Activated naive CD4-positive, alpha-beta T cell treated with anti-CD3 and anti-CD28 coated beads for 36 hours (primary cell): Measurements from ENCODE around the gene ACOX2. TPM values are rescaled to one million over a fixed set of nuclear protein-coding genes. Genes with fewer than 3 reads are reported as not detected.
A peak's percentile ranks its signal among the peaks of the same experiment; 100 is the strongest.
"Not testable (repeated sequence)": the region's sequence is repeated elsewhere in the genome, so short reads cannot be mapped to it uniquely, and the experiment has no call there.

Experiments used
- CTCF ChIA-PET: fragments of 350-600 bp; sonication (Branson Sonifier 250); formaldehyde crosslinking; loops from one replicate; lab custom pipeline; 2021; ENCODE audit warnings: antibody characterized with exemption; lab: Charles Lee
- DNase-seq: peaks from one replicate; pipeline ENCODE4 v3.0.0-alpha.2; 2020
- H3K27ac Mint-ChIP-seq: one replicate; pipeline ENCODE4 v1.8.0; 2021; ENCODE audit warnings: mild to moderate bottlenecking, mixed read lengths
- H3K27me3 Mint-ChIP-seq: one replicate; pipeline ENCODE4 v1.8.0; 2021; ENCODE audit warnings: low read depth, mixed read lengths
- H3K36me3 Mint-ChIP-seq: one replicate; pipeline ENCODE4 v1.8.0; 2021; ENCODE audit warnings: low read depth, mixed read lengths
- H3K4me1 Mint-ChIP-seq: one replicate; pipeline ENCODE4 v1.8.0; 2021; ENCODE audit warnings: low read depth, mixed read lengths
- H3K4me3 Mint-ChIP-seq: one replicate; pipeline ENCODE4 v1.8.0; 2021; ENCODE audit warnings: mild to moderate bottlenecking, moderate library complexity, mixed read lengths
- H3K9me3 Mint-ChIP-seq: one replicate; pipeline ENCODE4 v1.8.0; 2021; ENCODE audit warnings: mixed read lengths
- intact Hi-C: fragments of 100-400 bp; cut with micrococcal nuclease; formaldehyde crosslinking; loops from one replicate; pipeline ENCODE4 v1.15.1; 2023
- total RNA-seq, 2 experiments: library from RNA; stranded (reverse); gene quantifications; one replicate each; pipeline ENCODE4 v1.2.3, GENCODE V29; 2021

Gene ACOX2
- total RNA-seq, 2 experiments from 2014 or later, result not detected

DNA sequence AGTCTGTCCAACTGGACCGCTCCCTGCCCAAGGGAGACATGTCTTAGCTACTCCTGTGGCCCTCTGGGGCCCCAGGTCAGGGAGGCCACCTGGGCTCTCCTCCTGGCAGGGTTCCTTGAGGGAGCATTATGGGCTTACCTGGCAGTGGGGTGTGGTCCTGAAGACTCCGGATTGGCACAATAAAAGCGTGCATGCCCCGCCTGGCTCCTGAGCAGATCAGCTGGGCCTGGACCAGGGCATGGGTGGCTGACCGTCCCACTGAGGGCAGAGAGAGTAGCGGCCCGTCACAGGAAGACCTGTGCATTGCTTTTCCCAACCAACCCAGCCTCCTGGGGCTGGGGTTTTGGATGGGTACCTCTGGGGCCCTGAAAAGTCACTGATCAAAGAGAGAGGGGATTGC is 5.4 kb downstream of the ACOX2 start:
- H3K27ac Mint-ChIP-seq, result no peak overlapping the region
- intact Hi-C loops, result loop anchor here (5.0 kb wide), 1 partner anchor 524 kb away; the partner anchor contains the start of gene FLNB
- H3K4me1 Mint-ChIP-seq, result peaks cover 10% of the 10 kb centered on the region
- no peaks in the 10 kb centered on the region for H3K9me3 Mint-ChIP-seq
- H3K4me3 Mint-ChIP-seq, result no peak overlapping the region
- no peaks in the 10 kb centered on the region for H3K36me3 Mint-ChIP-seq
- no peak for DNase-seq
- no peaks in the 10 kb centered on the region for H3K27me3 Mint-ChIP-seq
- CTCF ChIA-PET, result interaction anchor here (0.8 to 4.0 kb wide), 13 partner anchors 15 to 225 kb away, joined by 3 to 29 read pairs (median 4); partner anchors contain the start of genes HTD2, KCTD6 and RPP14

DNA sequence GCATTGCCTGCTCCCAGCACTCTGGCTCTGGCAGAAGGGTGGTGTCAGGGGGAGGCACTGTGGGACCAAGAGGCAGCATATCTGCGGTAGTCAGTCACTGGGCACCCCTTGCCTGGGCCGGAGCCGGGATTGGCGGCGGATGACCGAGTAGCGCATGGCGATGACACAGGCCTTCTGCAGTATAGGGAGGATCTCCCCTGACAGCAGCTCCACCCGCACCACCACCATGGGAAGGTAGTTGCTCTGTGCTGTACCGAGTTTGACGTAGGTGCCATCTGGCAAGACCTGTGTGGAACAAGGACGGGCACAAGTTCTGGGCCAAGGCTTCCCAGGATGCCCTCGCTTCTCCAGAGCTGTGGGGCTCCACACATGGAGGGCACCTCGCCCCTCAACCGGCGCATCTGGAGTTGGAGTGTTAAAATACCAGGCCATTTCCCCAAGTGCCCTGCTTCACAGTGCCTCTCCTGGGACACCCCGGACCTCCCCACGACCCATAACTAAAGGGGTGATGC is 6.6 kb downstream of the ACOX2 start:
- Mint-ChIP-seq H3K4me3 (no peak overlapping the region), H3K27ac (no peak overlapping the region), H3K4me1 (peaks cover 10% of the 10 kb centered on the region), H3K27me3 (no peaks in the 10 kb centered on the region), H3K9me3 (no peaks in the 10 kb centered on the region), H3K36me3 (no peaks in the 10 kb centered on the region)
- intact Hi-C loops, result loop anchor here (5.0 kb wide), 1 partner anchor 523 kb away; the partner anchor contains the start of gene FLNB
- CTCF ChIA-PET, result interaction anchor here (0.8 to 1.4 kb wide), 8 partner anchors 31 to 224 kb away, joined by 3 to 4 read pairs (median 4); partner anchors contain the start of genes HTD2 and RPP14
- DNase-seq, result no peak

DNA sequence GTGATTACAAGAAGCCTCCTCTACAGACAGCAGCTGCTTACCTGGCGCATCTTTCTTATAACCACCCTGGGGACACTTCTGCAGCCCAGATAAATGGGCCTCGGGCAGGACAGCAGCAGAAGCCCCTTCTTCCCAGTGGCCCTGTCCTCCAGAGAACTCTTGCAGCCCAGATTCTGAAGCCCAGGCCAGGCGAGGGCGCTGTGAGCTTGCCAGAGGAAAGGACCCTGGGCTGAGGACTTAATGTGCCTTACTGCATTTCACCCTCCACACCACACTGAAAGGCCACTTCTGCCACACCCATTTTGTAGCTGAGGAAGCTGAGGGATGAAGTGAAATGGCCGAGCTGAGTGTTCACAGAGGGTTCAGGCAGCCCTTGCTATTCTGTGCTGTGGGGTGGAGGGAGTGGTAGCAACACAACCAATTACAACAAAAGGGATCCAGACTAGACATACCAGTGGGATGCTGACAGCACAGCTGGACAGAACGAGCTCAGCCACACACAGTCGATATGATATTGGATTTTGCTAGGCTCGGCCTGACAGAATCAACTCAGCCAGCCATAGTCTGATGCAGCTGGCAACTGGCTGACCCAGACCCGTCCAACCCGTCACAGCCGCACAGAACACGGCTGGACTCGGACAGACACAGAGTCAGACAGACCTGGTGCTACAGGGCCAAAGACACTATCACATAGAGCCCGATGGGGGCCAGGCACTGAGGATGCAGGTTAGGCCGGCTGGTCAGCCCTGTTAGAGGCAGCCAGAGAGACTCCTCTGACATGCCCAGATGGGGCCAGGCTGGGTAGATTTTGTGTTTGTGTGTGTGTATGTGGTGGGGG is 7.3 kb downstream of the ACOX2 start:
- CTCF ChIA-PET, result interaction anchor here (0.8 to 1.1 kb wide), 4 partner anchors 15 to 213 kb away, joined by 3 to 4 read pairs (median 4); no protein-coding TSS in a partner anchor
- peak; percentile 19 for DNase-seq
- Mint-ChIP-seq H3K4me3 (no peak overlapping the region), H3K27ac (no peak overlapping the region), H3K9me3 (no peaks in the 10 kb centered on the region), H3K27me3 (no peaks in the 10 kb centered on the region), H3K36me3 (no peaks in the 10 kb centered on the region), H3K4me1 (peaks cover 10% of the 10 kb centered on the region)
- intact Hi-C loops, result loop anchor here (5.0 kb wide), 1 partner anchor 522 kb away; the partner anchor contains the start of gene FLNB

DNA sequence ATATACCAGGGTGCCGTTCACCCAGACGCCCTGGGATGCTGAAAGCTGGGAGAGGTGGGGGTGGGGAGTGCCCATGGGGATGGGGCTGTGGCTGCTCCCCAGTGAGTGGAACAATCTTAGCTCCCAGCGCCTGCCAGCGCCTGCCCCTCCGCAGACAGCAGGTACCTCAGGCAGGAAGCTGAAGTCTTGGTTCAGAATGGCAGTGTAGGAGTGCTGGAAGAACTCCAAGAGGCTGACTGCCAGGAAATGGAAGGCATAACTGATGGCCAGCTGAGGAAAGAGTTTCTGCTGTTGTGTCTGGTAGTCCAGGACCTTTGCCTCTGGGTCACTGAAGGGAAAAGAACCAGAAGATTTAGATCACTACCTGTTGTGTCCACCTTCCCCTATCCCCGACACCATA is 8.4 kb downstream of the ACOX2 start:
- H3K27ac Mint-ChIP-seq, result no peak overlapping the region
- peaks cover 10% of the 10 kb centered on the region for H3K4me1 Mint-ChIP-seq
- no peaks in the 10 kb centered on the region for H3K9me3 Mint-ChIP-seq
- no peaks in the 10 kb centered on the region for H3K27me3 Mint-ChIP-seq
- no peak for DNase-seq
- CTCF ChIA-PET, result interaction anchor here (1.8 kb wide), 1 partner anchor 40 kb away, joined by 7 read pairs; no protein-coding TSS in a partner anchor
- H3K4me3 Mint-ChIP-seq, result no peak overlapping the region
- no peaks in the 10 kb centered on the region for H3K36me3 Mint-ChIP-seq
- intact Hi-C loops, result no loop called here

DNA sequence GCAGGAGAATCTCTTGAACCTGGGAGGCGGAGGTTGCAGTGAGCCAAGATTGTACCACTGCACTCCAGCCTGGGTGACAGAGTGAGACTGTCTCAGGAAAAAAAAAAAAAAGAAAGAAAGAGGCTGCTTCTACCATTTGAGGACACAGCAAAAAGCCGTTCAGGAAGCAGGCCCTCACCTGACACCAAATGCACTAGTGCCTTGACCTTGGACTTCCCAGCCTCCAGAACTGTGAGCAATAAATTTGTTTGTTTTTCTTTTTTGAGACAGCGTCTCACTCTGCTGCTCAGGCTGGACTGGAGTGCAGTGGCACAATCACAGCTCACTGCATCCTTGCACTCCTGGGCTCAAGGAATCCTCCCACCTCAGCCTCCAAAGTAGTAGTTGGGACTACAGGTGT is 9.6 kb downstream of the ACOX2 start:
- intact Hi-C loops, H3K9me3 Mint-ChIP-seq, H3K27ac Mint-ChIP-seq, H3K36me3 Mint-ChIP-seq, H3K27me3 Mint-ChIP-seq, H3K4me3 Mint-ChIP-seq, DNase-seq, H3K4me1 Mint-ChIP-seq: not testable (repeated sequence)
- CTCF ChIA-PET, result interaction anchor here (1.0 to 1.8 kb wide), 2 partner anchors 41 to 112 kb away, joined by 3 to 7 read pairs; no protein-coding TSS in a partner anchor

DNA sequence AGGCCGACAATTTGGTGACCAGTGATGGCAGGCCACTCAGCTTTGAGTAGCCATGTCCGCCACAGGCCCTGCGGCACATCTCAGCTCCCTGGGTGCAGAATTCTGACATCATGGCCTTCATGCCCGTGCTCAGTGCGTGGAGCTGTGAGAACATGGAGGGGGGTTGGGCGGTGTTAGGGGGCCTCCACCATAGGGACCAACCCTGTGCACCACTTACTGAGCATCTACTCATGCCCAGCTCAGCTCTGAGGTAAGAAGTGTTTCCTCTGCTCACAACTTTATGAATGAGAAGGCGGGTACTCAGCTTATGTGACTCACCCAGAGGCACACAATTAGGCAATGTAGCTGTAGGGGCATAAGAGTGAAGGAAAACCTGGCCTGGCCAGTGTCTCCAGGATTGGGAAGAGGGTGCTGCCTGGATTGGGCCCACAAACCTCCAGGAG is 10.5 kb downstream of the ACOX2 start:
- intact Hi-C loops, result no loop called here
- CTCF ChIA-PET, result interaction anchor here (0.9 to 1.5 kb wide), 3 partner anchors 34 to 111 kb away, joined by 3 to 4 read pairs (median 3); partner anchors contain the start of gene KCTD6
- no peak for DNase-seq
- H3K27ac Mint-ChIP-seq, result no peak overlapping the region
- no peak overlapping the region for H3K4me3 Mint-ChIP-seq
- H3K4me1 Mint-ChIP-seq, result no peaks in the 10 kb centered on the region
- no peaks in the 10 kb centered on the region for H3K9me3 Mint-ChIP-seq
- no peaks in the 10 kb centered on the region for H3K36me3 Mint-ChIP-seq
- no peaks in the 10 kb centered on the region for H3K27me3 Mint-ChIP-seq

DNA sequence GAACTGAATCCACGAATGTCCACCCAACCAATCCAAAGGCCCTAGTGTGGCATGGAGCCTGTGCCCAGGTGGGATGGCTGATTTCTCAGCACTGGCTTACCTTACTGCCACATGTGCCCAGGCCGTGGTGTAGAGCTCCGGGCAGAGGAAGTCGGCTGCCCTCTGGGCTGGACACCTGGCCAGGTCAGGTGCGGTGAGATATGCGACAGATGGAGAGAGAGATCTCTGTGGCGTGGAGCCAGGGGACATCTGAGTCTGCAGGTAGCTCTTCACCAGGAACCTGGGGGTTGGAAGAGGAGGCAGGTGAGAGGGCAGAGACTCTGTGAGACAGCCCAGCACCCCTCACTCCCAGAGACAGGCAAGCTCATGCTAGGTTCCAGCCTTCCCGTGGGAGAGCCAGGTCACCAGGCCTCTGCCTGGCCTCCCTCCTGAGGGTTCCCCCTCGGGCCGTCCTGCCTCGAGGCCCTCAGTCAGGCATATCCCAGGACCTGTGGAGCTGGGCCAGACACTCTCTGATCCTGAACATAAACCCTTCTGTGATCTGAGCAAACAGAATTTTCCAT is 12.6 kb downstream of the ACOX2 start:
- Mint-ChIP-seq H3K36me3 (no peaks in the 10 kb centered on the region), H3K27ac (no peak overlapping the region), H3K27me3 (no peaks in the 10 kb centered on the region), H3K4me3 (no peak overlapping the region), H3K9me3 (no peaks in the 10 kb centered on the region), H3K4me1 (no peaks in the 10 kb centered on the region)
- no peak for DNase-seq
- intact Hi-C loops, result no loop called here
- CTCF ChIA-PET, result interaction anchor here (1.1 kb wide), 1 partner anchor 9 kb away, joined by 3 read pairs; no protein-coding TSS in a partner anchor

DNA sequence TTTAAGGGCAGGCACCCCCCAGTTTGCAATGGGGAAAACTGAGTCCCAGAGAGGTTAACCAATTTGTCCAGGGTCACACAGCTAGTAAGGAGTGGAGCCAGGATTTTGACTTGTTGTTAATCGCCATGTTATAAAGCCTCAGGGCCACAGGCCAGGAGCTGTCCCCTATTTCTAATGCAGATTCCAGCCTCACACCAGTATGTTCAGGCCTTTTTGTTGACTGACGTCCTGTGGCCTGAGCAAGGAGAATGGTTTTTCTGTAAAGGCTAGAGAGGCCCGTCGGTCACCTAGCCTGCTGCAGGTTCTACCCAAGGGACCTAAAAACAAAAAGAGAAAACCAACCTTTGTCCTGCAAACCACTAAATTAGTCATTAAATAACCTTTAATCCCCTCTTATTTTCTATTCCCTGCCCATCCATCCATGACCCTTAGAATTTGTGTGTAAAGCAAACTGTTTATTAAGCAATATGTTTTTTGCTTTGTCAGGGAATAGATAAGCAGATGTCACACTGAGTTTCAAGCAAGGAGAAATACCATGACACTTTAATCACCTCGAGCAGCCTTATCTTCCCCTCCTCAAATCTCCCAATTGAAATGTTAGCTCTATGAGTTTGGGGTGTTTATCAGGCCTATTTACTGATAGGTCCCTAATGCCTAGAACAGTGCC is 14.1 kb downstream of the ACOX2 start:
- H3K36me3 Mint-ChIP-seq, result no peaks in the 10 kb centered on the region
- no peak overlapping the region for H3K4me3 Mint-ChIP-seq
- intact Hi-C loops, result no loop called here
- no peaks in the 10 kb centered on the region for H3K9me3 Mint-ChIP-seq
- DNase-seq, result no peak
- no peak overlapping the region for H3K27ac Mint-ChIP-seq
- no peaks in the 10 kb centered on the region for H3K27me3 Mint-ChIP-seq
- no peaks in the 10 kb centered on the region for H3K4me1 Mint-ChIP-seq
- CTCF ChIA-PET, result interaction anchor here (1.3 kb wide), 1 partner anchor 32 kb away, joined by 3 read pairs; no protein-coding TSS in a partner anchor

DNA sequence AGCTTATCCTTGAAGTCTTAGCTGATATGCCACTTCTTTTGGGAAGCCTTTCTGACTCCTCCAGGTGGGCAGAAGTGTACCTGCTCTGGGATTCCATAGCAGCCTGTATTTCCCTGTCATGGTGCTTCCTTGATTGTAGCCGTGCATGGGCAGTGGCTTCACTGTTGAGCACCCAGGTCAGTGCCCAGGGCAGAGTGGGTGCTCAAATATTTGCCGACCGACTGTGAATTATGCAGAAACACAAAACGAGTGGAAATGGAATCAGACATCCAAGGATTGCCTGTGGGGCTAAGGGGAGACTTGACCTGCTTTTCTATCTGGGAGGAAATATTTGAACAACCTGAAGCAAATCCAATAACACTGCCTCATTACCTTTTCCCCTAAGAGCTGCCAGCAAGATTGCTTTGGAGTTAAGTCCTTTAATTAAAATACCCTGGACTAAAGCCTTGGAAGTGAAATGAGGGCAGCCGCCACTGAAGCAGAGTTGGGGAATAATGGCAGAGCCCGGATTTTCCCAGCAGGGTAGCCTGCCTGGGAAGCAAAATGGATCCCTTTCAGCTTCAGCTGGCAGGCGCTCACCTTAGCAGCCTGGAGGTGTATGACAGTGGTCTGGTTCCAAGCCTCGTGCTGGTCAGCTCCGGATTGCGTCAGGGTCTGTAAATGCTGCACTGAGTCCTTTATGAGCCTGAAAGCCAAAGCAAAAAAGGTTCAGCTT is 14.9 kb downstream of the ACOX2 start:
- no peaks in the 10 kb centered on the region for H3K27me3 Mint-ChIP-seq
- no peaks in the 10 kb centered on the region for H3K4me1 Mint-ChIP-seq
- H3K4me3 Mint-ChIP-seq, result no peak overlapping the region
- no peak for DNase-seq
- no peak overlapping the region for H3K27ac Mint-ChIP-seq
- CTCF ChIA-PET, result interaction anchor here (1.1 to 1.3 kb wide), 2 partner anchors 11 to 31 kb away, joined by 3 to 4 read pairs; no protein-coding TSS in a partner anchor
- H3K9me3 Mint-ChIP-seq, result no peaks in the 10 kb centered on the region
- intact Hi-C loops, result no loop called here
- H3K36me3 Mint-ChIP-seq, result no peaks in the 10 kb centered on the region

DNA sequence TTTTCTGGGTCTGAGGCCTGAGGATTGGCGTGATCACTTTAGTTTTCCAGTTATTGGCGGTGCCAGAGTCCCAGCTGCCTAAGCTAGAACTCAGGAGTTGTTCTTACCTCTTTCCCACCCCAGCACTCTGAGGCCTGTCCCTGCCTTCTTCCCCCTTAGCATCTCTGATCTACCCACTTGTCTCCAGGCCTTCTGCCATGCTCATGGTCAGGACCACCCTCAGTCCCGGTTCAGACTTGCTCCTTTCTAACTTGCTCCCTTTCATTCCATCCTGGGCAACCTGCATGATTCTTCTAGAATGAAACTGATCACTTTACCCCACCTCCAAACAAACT is 15.7 kb downstream of the ACOX2 start:
- Mint-ChIP-seq H3K4me3 (no peak overlapping the region), H3K4me1 (no peaks in the 10 kb centered on the region), H3K27ac (no peak overlapping the region), H3K36me3 (no peaks in the 10 kb centered on the region), H3K9me3 (no peaks in the 10 kb centered on the region), H3K27me3 (no peaks in the 10 kb centered on the region)
- CTCF ChIA-PET, result interaction anchor here (1.1 to 1.3 kb wide), 2 partner anchors 12 to 30 kb away, joined by 3 to 4 read pairs; no protein-coding TSS in a partner anchor
- DNase-seq, result no peak
- intact Hi-C loops, result no loop called here
